HG03064 (cell line): ENCODE results near the gene PARD3.
"Not testable (repeated sequence)": the region's sequence is repeated elsewhere in the genome, so short reads cannot be mapped to it uniquely, and the experiment has no call there.

Experiments used
- ATAC-seq: cut with Tn5 transposase; IDR thresholded peaks from one replicate; pipeline ENCODE4 v1.9.1; 2021; ENCODE audit warnings: low read depth; ENCODE audit not compliant: unreplicated experiment

The PARD3 gene

DNA sequence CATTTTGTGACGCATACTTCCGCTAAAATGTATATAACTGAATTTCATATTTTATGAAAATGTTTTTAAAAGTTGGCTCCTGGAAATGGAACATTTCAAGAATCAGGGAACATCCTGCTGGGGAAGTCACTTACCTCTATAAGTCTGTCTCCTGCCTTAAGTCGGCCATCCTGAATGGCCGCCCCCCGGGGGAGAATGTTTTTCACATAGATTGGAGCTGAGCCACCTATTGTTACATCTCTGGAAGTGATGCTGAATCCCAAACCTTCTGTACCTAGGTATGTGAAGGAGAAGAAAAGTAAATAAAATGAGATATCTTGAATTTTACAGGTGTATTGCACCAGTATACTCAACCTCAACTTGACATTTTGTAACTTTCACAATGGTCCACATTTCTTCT lies 437.3 kb downstream of the PARD3 start:
- ATAC-seq, result no peak

DNA sequence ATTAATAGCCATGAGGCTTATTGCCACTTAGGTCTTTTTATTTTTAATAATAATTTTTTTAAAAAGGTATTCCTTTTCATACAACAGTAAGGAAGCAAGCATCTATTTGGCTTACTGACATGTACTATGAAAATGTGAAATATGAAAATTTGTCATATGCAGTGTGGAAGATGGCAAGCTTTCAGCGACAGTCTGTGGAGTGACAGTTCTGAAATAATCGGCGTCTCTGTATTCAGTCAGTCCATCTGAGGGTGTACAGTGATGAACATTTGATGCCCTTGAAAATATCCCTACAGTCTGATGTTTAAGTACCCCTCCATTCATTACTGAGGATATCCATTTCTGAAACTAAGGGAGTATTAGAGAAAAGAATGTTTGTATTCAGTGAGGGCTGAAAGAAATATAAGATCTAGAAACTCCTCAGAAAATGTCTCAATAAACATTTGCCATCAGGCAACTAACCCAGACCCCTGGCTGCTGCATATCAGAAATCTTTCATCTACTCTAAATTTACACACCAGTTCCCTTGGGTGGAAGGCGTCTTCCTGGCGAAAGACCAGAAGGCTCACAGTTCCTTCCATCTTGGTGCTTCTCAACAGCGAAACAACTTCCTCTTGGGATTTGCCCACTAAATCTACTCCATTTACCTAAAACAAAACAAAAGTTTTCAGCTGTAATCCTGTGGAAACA lies 440.6 kb downstream of the PARD3 start:
- no peak for ATAC-seq

DNA sequence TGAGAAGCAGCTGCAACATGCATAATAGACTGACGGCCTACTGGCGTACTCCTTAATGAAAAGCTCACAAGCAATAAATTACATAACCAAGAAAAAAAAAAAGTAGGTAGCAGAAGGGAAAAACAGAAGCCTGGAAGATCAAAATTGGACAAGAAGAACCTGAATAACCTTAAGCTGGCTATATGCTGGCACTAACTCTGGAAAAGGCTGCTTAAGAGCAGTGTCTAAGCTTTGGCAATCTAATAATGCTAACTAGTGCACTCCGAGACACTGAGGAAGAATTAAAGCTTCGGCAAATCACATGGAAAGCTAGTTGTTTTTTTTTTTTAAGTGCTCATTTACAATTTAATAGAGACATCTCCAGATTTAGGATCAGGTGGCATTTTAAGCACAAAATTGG lies 441.9 kb downstream of the PARD3 start:
- ATAC-seq, result no peak

DNA sequence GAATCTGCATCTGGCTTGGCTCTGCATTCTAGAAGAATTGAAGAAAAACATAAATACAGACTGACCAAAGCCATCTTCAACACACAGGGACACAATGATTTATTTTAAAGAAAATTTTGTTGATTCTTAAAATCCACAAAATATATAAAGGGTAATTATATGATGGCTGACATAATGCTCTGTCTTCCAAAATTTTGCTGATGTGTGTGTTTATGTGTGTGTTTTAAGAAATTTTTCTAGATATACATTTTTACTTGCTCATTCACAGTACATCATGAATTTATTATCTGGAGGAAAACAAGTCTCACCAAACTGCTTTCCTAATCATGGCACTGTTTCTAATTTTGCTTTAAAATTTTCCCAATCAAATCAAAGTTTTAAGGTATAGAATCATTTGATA lies 442.6 kb downstream of the PARD3 start:
- ATAC-seq, result no peak

DNA sequence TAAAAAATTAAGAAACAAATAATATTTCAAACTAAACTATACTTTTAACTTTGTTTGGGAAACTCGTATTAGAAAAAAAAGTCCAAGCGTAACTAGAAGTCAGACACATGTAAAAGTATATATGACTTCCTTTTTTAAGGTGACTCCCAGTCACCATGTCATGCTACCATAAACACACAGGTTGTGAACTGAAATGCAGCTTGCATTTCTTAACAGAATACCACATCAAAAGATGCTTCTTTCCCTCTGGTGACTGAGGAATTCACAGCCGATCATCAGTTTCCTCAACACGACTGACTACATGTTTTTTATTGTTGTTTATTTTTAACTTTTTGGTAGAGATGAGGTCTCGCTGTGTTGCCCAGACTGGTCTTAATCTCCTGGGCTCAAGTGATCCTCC lies 445.0 kb downstream of the PARD3 start:
- ATAC-seq, result no peak

DNA sequence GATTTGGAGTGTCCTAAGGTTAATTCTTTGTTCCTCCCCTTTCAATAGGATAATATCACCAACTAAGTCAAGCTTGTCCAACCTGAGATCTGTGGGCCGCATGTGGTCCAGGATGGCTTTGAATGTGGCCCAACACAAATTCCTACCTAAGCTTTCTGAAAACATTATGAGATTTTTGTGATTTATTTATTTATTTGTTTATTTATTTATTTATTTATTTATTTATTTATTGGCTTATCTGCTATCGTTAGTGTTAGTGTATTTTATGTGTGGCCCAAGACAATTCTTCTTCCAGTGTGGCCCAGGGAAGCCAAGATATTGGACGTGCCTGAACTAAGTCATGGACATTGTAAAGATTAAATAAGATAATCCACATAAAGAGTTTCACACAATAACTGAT lies 446.0 kb downstream of the PARD3 start:
- ATAC-seq, result no peak

DNA sequence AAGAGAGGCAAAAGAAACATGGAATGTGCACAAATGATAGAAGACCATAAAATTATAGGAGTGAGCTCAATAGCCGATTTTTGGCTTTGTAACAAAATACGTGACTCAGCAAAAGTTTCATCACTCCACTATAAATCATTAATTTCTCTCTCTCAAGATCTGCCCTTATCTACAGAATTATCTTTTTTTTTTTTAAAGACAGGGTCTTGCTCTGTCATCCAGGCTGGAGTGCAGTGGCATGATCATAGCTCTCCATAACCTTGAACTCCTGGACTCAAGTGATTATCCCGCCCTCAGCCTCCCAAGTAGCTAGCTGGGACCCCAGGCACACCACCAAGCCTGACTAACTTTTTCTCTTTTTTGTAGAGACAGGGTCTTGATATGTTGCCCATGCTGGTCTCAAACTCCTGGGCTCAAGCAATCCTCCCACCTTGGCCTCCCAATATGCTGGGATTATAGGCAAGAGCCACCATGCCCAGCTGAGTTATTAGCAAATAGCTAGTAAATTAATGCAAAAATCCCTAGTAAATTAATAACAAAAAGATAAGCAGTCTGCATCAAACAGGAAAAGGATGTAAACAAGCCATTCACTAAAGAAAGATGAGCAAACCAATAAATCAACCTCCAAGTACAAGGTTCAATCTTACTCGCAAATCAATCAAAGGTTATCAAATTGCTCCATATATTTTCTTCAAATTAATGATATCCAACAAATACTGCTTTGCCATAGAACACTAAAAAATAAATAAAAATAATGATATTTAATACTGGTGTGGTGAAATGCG lies 450.7 kb downstream of the PARD3 start:
- no peak for ATAC-seq

DNA sequence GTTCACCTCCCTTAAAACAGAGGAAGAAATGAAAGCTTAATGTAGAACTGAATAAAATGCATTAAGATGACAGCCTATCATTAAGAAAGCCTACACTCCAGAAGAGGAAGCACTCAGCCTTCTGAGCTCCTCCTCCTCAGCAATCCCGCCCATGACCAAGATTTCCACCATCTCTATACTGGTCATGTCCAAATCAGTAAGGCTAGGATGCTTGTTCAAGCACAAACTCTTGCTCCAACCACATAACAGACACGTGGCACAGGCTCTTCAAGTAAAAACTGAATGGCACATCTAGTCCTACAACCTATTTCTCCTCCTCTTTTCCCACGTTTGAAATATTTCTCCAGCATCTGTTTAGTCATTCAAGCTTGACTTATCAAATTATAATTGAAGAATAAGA lies 454.1 kb downstream of the PARD3 start:
- no peak for ATAC-seq

DNA sequence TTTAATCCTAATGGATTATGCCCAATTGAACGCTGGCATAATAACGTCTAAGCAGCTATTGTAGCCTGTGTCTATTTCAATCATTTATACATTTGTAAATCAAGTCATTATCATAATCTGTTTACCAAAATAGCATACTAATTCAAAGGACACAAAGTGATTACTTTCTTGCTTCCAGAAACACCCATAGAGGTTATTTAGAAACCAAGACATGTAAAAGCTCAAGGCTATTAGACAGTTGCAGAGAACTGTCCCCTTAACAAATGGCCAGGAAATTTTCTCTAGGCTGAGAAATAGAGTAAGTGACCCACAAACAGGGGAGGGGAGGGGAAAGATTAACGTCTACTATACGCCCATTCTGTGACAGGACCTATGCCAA lies 455.7 kb downstream of the PARD3 start:
- no peak for ATAC-seq

DNA sequence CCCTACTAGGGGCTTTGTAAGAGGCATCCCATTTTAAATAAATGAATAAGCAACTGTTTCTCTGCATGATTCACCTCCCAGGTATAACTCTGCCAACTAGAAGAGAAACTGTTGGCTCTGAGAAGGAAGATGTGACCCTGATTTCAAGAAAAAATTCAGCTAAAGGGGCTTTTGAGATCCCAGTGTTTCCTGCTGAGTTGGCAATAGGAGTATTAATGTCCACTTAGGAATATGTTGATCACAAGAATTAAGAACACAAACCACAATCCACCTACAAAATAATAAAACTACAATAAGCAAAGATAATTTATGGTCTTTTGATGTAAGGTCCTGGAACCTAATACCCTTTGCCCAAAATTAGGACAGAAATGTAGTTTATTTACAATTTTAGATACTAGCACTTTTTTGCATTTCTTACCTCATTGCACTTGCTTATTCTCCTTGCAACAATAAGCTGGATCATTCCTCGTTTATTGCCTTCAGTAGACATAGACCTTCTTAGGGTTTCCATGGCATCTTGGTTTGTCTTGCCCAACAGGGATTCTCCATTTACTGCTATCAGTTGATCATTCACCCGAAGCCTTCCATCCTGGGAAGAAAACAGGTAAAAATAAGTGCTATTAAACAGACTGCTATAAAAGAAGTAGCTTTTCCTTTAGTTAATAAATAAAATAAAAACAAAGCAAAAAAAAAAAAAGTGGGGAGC lies 456.2 kb downstream of the PARD3 start:
- no peak for ATAC-seq

DNA sequence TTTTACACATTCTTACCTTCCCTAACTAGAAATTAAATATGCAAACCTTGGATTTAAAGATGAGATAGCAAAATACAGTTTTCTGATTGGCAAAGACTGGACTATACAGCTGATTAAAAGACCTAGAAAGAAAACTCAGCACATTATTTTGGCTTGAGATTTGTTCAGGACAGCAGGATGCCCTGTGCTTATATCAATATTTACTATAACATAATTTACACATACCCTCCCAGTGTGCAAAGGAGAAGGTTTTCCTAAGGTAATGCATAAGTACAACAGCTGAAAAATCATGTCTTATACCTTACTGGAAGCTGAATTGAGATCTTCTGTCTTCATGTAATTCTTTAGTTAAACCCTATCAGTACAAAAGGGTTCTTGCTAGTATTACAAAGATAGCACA lies 458.6 kb downstream of the PARD3 start:
- ATAC-seq, result no peak

DNA sequence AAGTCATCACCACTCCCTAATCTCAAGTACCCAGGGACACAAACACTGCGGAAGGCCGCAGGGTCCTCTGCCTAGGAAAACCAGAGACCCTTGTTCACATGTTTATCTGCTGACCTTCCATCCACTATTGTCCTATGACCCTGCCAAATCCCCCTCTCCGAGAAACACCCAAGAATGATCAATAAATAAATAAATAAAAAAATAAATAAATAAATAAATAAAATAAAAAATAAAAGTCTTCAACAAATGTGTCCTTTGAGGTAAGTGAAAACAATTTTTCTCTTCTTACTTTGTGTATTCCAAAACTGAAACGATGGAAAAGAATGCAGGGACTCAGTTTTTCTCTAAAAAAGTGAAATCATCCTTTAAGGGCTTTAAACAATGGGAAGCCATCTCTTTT lies 461.6 kb downstream of the PARD3 start:
- not testable (repeated sequence) for ATAC-seq

DNA sequence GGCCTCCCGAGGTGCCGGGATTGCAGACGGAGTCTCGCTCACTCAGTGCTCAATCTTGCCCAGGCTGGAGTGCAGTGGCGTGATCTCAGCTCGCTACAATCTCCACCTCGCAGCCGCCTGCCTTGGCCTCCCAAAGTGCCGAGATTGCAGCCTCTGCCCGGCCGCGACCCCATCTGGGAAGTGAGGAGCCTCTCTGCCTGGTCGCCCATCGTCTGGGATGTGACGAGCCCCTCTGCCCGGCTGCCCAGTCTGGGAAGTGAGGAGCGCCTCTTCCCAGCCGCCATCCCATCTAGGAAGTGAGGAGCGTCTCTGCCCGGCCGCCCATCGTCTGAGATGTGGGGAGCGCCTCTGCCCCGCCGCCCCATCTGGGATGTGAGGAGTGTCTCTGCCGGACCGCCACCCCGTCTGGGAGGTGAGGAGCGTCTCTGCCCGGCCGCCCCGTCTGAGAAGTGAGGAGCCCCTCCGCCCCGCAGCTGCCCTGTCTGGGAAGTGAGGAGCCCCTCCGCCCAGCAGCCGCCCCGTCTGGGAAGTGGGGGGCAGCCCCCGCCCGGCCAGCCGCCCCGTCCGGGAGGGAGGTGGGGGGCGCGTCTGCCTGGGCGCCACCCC lies 462.4 kb downstream of the PARD3 start:
- not testable (repeated sequence) for ATAC-seq

DNA sequence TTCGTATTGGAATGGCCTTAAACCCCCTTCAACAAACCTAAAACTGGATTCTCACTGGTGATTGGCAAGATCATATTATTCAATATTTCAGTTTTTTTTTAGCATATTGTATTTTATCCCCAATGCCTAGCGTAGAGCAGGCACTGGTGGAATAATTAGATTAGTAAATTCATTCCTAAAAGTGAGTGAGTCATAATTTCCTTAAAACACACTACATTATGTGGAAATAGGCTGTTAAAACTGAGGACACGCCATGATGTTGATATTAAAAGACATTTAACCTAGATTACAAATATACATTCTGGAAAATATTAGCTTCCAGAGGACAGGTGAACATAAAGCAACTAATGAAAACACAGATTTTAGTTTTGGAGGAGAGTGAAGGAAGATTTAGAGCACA lies 463.9 kb downstream of the PARD3 start:
- no peak for ATAC-seq

DNA sequence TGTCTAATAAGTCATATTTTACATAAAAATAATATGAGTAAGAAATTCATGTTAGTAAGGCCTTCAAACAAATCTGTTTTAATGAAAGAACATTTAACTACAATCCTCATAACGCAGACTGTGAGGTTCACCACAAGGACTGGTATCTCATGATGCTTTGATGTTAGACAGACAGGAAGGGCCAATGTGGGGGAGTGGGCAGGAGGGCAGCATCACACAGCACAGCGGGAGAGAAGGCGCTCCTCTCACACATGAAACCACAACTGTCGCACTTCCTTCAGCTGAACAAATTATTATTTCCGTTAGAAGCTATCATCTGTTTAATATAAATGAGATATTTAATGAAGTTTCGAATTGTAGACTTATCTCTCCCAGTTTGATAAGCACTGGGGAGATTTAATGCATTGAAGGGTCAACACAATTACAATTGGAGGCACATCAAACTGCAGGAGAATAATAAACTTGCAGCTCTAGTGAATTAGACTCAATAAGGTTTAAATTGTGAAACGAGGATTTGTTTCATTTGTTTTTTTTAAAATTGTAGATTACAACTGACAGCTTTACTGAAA lies 466.1 kb downstream of the PARD3 start:
- no peak for ATAC-seq

DNA sequence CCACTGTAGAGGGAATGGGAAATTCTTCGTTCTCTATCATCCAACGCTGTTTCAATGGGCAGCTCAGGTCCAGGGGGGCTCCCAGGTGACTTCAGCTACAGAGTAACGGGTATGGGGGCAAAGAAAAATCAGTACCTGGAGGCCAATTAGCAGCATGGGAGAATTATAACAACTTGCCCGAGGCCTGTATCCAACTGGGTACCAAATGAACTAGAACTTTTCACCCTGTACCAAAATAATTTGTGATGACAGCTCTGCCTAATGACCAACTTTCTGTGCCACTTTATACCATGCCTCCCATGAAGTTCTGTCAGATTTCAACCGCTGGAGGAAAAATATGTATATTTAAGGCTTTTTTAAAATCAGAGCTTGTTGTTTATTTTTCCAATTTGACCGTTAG lies 467.1 kb downstream of the PARD3 start:
- ATAC-seq, result no peak

DNA sequence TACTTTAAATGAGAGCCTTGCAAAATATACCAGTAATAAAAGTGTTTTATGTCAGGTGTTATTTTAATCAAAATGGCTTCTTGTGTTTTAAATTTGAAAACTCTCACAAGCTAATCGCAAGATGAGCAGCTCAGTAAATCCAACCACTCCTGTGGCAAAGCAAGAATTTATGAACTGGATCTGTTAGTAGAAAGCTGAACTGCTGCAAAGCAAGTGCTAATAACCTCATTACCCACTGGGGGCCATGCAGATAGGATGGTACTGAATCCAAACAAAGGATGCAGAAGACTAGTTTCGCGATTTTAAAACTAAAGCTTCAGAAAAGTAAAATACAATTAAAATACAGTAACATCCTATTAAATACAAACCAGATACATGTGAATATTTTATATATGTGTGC lies 468.0 kb downstream of the PARD3 start:
- ATAC-seq, result no peak

DNA sequence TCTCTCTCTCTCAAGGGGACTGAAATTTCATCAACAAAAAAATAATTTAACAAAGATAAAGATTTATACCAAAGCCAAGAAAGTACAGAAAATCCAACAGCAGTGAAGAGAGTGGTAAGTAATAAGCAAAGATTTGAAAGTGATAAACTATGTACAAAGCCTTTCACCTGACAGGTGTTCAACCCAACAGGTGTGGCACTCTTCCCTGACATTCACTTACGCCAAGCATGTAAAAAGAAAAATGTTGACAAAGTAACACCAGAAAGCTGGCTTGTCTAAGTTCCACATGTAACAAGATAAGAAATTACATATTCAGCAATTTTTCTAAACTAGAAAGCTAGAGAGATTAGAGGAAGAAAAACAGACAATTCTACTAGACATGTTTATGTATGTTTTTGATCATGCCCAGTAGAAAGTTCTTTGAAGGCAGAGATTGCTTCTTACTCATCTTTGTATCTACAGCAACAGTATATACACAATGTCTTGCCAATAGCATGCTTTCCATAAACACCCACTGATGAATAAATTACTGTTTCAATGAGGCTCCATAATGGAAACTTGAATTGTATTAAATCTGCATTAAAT lies 468.5 kb downstream of the PARD3 start:
- no peak for ATAC-seq

DNA sequence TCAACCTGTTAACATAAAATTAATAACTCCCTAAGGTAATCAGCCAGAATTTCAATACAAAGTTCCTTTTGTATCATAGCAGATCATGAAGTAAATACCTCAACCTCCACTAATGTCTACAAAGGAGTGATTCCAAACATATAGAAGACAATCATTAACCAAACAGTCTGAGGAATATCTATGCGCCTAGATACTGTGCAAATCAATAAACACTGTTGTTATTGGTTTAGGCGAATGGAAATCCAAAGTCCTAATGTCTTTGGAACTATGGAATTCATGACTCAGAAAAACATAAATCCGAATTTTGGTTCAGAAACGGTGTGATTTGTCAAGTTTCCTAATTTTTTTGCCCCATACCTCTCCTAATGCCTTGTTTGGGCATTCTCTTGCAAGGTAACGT lies 469.7 kb downstream of the PARD3 start:
- no peak for ATAC-seq

DNA sequence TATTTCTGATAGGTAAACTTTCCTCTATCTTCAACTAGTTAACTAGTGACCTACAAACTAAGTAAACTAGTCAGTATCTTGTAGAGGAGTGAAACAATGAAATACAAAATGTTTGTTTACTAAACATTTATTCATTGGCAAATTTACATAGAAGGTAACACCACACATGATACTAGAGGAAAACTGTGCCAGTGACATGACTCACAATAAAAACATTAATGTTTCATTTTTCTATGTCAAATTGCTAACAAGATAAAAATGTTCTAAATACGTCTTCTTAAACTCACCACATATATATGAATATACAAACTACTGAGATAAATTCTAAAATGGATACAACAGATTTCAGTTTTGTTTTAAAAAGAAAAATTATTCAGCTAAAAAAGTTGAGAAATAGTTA lies 471.3 kb downstream of the PARD3 start:
- no peak for ATAC-seq

DNA sequence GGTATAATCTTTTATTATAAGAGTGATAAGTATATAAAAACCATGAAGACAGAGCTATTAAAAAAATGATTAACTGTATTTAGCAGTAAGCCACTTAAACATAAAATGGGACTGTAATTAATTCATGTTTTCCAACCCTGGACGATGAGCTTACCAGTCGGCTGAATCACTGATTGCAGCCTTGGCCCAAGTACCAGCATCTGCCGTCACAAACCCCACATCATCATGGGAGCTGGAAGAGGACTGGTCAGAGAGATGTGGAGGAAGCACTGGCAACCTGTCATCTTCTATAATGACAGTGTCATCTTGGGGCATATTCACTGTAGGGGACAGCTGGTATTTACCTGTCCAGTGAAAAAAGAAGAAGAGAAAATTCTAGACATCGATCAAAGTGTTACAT lies 473.6 kb downstream of the PARD3 start:
- ATAC-seq, result no peak
